SU-DHL-6 (cell line): Measurements from ENCODE around the gene CENPX.

Source experiments
- CTCF ChIP-seq: fragments of 200-600 bp; sonication (generic); IDR thresholded peaks from one replicate; pipeline ENCODE4 v1.5.1; 2017; ENCODE audit warnings: antibody characterized with exemption, mild to moderate bottlenecking, low read length, moderate library complexity; ENCODE audit not compliant: insufficient read depth, poor library complexity, severe bottlenecking
- EZH2phosphoT487 ChIP-seq: fragments of 200-600 bp; sonication (generic), shearing (Covaris generic); conservative IDR thresholded peaks from 2 replicates; pipeline ENCODE4 v1.6.1; 2018; ENCODE audit warnings: mild to moderate bottlenecking, antibody characterized with exemption, low read length, moderate library complexity, mixed read lengths

- TF ChIP-seq CTCF (no peak), EZH2phosphoT487 (no peak)
These were observed 16.0 kb downstream of the CENPX start for GRCh38 chr17:82006468-82007227.
